Cerebellar cortex (tissue), 1 donor: ENCODE data around the gene PAX9.
A peak's percentile ranks its signal among the peaks of the same experiment; 100 is the strongest.

Experiments
- DNase-seq: peaks from one replicate; pipeline ENCODE4 v3.0.0-alpha.2; 2015; ENCODE audit warnings: low spot score

PAX9 gene

DNA sequence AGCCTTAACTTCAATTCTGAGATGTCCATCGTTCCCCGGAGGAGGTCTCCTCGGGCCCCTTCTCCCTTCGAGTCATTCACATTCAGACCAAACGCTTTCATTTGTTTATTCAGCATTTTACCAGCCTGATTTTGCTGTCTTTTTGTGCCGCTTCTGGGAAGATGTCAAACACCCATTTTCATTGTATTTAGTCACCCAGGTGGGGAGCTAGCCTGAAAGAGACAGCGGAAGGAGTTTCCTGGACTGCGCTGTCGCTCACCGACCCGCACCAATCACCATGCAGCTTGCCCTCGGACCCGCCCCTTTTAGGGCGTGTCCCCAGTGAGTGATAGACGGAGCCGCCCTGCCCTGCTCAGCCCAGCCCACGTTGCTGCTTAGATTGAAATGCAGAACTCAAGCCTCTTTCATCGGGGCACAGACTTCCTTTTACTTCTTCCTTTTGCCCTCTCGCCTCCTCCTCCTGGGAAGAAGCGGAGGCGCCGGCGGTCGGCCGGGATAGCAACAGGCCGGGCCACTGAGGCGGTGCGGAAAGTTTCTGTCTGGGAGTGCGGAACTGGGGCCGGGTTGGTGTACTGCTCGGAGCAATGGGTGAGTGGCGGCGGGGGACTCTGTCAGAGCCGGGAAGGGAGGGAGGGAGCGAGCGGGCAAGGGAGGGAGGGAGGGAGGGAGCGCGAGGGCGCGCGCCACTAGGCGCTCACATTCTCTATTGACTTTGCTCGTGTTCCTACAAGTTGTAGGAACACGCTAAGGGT is at the start of gene PAX9:
Gene PAX9 (plus strand): TSS at position 355 of the 752 bp plus-strand sequence. CDS start 230 bp downstream, at position 585.
- no peak for DNase-seq

DNA sequence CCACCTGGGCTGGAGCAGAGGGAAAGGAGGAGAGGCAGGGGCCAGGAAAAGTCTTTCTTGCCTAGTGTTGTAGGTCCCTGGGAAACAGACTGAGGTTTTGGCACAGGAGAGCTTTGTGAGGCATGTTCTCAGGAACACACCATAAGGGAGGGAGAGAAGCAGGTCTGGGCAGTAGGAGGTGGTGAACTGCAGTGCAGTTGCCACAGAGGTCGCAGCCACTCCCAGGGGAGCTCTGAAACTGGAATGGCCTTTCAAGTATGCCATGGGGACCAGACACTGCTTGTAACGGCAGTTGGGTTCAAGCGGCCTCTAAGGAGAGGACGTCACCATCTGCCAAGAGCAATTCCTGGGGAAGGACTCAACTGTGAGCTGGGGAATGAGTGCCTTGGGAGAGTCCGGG is 43.8 kb upstream of the PAX9 start:
- DNase-seq = no peak

DNA sequence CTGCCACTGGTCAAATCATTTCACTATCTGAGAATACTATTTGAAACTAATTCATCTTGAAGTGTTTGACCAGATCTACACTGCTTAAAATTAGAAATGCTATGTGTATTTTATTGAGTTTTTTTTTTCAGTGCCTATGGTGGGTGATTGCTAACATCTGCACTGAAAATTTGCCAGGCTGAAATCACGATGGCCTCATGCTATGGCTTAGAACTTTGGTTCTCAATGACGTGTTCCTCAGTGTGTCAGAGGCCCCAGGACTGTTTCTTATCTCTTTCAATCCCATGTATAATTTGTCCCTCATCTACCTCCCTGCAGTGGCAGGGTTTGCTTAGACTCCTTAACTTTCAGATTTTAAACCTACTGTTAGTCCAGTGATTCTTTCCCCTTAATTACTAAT is 43.0 kb upstream of the PAX9 start:
- no peak for DNase-seq

DNA sequence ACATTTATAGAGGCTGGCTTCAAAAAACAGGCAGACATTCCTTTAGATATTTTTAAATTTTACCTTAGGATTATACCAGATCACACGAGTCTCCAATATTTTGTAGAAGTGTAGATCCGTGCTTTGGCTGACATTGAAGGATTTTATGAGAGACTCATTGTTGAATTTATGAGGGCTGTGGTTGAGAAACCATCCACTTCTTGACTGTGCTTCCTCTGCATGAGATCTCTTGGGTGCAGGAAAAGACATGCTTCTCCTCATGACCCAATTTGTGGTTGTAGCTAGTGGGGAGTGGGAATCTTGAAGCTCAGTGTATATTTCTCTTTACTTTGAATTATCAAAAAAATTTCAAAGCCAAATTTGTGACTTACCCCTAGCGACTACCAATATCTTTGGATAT is 42.5 kb upstream of the PAX9 start:
- no peak for DNase-seq

DNA sequence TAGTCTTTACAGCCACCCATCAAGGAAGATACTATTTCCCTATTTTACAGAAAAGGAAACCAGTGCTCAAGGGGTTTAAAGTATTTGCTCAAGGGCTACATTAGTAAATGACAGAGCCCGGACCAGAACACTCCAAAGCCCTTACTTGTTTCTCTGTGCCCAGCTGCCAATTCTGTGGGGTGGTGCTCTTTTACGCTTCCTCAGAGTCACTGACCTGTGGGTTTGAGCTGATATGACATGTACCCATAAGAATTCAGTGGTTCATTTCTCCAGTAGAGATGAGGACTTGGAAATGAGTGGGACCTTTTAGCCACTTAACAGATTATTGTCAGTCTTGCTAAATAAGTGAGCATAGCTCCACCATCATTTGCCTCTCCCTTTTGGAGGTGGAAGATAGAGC is 41.8 kb upstream of the PAX9 start:
- no peak for DNase-seq

DNA sequence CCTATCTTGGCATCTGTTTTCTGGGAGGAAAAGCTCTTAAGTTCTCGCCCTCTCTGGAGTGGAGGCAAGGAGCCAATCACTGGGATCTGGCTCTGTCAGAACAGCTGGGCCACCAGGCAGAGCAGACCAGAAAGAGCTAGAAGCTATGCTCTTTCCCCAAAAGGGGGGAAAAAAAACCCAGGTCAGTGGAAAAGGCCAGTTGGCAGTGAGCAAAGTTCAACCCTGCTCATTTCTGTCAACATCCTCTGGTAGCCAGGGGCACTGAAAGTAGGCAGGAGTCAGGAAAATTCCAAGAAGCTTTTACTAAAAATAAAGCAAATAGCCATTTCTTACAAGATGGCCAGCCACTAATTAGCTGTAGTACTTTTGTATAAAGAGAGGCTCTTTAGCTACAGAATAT is 36.6 kb upstream of the PAX9 start:
- DNase-seq = no peak

DNA sequence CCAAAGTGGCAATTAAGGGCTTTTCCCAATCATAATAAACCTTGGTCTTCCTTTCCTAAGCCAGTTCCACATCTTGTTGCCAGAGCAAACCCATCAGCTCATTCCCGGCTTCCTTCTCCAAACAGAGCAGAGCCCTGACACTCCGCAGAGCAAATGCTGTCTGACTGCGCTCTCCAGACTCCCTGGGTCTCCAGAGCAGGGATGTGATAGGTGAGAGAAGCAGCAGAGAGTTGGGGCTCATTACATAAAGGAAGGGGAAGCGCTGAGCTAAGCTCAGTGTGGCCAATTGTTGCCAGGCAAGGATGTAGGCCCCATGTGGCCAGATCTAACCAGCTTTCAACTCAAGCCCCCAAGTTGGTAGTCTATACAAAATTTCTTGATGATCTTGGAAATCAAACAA is 36.2 kb upstream of the PAX9 start:
- DNase-seq = no peak

DNA sequence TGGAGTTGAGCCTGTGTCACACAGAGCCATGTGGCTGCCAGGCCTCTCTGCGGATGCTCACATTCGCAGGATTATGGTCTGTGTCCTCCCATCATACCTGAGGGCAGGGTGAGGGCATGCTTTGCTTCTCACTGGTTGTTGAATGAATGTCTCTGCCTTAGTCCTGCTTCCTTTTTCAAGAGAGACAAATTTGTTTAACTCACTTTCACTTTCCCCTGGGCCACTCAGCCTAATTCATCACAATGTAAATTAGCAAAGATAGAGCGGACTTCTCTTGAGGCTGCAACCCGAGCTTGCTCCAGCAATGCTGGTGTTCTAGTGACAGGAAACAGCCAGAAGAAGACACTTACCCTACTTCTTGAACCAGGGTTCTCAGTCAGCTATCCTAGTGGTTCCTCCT is 35.5 kb upstream of the PAX9 start:
- no peak for DNase-seq

DNA sequence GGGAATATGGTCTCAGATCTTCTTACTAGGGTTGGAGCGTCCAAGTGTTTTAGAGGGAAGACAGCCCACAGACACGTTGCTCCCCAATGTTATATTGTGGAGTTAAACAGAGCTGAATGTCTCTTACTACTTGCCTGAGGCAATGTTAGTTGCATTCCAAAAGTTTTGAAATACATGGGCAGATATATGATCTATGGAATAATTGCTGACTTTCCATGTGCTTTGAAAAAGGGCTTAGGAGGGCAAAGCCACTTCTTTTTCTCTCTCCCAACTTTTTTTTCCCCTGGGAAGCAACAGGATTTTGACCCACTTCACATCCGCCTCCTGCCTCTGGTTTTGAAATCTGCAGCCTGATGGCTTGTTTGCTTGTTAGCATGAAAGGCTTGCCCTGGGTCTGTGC is 33.7 kb upstream of the PAX9 start:
- no peak for DNase-seq

DNA sequence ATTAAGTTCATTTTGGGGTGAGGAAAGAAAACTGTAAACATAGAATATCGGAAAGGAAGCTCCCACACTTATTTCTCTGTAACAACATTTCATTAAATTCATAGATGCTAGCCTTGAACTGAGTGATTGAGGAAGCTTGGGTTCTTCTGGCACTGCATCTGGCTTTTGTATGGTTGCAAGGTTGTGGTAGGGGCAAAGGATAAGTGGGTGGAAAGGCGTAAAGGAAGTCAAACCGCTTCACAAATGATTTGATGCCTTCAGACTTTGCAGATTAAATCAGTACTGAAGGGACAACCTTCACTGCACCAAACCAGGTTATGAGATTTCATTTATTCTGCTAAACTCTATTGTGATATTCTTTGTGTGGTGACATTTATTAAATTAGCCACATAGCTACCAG is 28.1 kb upstream of the PAX9 start:
- DNase-seq = no peak

DNA sequence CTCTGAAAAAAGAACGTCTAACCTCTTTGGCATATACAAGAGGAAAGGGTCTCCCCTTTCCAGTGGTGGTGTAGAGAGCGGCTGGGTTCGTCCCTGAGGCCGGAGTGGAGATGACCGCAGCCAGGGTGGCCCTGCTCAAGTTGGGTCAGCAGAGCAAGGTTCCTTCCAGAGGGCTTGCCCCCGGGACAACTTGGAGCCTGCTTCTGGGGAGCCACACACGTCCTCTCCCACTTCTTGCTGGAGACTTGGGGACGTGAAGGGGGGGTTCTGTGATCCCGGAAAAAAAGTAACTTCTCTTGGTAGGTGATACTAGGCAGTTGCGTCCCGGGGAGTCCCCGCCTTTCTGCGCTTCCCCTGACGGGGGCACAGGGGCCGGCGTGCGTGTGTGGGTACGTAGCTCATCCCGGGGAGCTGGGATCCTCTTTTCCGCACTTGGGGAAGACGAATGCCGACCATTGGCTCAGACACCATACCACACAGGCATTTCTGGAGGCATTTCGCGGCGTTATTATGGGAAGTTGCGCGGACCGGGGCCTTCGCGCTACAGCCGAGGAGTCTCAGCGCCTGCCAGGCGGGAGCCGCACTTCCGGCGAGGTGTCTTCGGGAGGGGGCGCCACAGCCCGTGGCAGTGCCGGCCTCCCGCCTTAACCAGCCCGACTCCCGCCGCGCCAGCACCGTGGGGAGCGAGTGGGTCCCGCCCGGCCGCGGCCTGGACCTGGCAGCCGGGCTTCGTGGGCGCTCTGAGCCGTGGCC is 14.8 kb upstream of the PAX9 start:
- no peak for DNase-seq

DNA sequence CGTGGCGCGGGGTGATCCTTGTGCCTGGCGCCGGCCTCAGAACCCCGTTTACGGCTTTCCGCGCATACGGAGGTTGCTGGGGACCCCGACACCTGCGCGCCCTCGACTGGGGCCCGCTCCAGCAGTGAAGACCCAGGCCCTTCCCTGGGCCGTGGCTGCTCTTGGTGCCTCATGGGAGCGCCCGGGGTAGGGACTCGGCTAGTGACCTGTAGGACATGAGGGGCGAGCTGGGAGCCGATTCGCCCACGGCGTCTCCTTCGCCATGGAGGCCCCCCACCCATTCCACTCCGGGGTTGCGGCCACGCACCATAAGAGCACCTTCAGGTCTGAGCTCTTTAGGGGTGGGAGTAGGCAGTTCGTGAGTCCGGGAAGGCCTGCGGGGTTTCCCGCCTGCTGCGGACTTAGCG is 14.2 kb upstream of the PAX9 start:
- DNase-seq = no peak

DNA sequence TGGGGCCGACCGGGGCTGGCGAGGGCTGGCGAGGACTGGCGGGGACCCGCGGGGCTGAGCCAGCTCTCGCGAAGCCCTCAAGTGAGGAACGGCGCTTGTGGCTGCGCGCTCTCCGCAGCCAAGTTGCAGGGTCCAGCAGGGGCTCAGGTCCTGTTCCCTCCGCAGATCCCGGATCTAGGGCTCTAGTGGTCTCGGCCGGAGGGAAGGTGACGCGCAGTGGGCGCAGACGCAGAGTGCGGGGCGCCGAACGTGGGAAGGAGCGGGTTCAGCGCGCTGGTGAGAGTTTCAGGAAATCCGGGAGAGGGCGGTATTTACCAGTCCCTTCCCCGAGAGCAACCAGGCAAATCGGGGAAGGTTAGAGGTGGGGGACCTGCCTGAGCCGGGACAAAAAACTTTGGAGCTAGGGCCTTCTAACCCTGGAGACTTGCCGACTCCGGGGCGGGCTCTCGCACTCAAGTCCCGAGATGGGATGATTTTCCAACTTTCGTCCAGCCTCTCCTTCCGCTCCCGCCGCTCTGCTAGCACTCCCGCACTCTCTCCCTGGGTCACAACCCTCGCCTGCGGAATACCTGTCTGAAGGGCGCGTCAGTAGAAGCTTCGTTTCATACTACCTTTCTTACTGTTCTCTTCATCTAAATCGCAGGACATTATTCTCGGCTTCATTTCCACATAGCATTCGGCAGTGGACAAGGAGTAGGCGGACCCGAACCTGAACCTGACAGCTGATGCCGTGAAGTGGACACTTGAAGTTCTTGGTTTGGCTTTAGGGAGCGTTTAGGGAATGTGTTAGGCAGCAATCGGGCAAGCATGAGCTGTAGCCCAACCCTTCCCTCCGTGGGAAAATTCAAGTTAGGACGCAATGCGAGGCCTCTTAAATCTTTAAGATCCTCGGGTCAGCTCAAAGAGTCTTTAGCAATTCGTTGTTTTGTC is 13.6 kb upstream of the PAX9 start:
- DNase-seq = peak; percentile 16

DNA sequence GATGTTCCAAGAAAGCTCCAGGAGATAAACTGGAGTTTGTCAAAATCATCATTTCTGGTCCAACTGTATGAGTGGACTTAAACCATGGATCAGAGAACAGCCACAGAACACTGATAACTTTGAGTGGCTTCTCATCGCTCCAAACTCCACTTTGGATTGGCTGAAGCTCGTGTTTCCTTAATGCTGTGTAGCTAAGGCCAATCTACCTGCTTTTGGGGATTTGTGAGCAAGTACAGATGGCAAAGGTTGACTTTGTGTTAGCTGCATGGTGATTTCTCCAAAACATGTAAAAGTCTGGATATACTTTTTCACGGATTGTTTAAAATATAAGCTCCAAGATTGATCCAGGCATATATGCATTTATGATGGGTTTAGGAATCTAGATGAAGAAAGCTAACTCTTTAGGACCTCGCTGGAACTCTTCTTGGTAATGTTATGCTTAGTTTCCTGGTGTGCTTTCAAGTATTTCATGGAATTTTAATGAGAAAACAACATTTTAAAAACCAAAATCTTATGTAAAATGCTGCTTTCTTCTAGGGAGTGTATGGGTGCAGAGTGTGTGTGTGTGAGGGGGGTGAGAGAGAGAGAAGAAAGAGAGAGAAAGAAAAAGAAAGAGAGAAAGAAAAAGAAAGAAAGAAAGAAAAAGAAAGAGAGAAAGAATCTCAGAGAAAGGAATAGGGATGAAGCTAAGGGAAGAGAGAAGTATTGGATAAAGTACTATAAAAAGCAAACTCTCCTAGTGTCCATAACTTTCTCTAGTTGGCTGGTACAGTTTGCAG is 11.6 kb upstream of the PAX9 start:
- DNase-seq = no peak

DNA sequence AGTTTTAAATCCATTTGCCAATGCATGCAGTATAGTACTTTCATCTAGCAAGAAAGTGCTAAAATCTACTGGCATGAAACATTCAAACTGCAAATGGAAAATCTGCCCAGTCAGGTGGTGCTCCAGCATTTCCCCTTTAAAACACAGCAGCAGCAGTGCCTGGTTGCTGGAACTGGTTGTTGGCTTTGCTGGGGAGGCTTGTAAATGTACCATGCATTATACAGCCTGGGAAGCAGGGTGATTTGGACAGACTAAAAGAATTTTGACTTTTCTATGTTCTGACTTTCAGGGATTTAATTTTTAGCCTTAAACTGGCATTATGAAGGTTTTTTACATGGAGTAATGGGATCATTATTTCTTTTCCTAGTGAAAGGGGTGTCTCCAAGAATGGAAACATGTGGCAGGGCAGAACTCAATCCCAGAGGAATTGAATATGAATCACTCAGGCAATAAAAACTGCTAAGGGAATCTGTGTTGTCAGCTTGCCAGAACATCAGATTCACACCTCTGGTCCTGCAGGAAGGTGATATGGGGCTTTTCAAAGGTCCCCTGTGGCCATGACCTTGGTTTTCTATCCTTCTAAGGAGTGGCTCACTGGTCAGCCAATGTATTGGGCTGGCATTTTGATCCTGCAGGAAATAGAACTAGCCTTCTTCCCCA is 9.0 kb upstream of the PAX9 start:
- no peak for DNase-seq

DNA sequence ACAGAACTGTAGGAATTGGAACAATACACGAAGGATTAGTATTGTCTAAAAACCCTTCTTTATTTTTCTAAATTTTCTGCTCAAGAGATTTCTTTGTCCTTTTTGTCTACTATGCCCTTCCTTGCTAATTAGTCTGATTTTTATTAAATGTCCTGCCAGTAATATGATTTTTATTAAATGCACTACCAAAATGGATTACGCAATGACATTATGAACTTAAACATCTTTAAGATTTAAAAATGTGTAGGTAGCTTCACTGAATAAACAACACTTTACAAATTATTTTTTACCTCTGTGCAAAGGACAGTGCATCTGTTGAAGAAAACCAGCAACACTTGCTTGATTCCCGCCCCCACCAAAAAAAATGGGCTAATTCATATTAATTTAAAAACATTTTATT is 8.2 kb upstream of the PAX9 start:
- DNase-seq = no peak

DNA sequence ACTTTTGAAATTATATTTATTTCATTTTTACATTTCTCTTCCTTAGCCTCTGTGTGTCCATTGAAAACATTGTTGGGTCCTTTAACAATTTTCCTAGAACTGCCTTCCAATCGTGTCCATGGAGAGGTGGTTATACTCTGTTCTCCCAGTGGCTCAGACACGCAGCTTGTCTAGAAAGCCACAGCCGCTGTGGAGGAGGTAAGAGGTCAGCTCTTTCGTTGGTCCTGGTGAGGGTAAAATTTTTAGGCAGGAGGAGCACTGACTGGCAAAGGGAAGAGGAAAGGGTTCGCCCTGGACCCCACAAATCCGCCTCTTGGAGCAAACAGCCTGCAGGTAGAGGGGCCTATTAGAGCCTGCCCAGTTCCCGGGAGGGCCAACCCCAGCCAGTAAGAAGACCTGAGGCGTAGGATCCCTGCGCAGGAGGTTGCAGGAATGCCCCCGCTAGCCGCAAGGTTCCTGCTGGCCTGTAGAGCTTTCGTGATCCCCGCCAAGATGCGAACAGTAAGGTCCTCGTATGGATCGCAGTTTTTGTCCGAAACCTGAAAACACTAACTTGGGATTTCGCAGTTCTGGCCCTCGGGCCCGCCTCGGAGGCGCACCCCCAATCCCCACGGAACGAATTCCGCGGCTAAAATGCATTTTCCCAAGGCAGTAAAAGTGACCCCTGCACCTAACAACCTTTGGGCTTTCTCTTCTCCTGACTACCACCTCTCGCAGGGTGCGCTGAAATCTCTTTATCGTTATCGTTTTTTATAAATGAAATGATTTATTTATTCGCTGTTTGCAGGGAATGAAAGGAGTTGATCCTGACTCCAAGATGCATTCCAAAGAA is 7.5 kb upstream of the PAX9 start:
- no peak for DNase-seq

DNA sequence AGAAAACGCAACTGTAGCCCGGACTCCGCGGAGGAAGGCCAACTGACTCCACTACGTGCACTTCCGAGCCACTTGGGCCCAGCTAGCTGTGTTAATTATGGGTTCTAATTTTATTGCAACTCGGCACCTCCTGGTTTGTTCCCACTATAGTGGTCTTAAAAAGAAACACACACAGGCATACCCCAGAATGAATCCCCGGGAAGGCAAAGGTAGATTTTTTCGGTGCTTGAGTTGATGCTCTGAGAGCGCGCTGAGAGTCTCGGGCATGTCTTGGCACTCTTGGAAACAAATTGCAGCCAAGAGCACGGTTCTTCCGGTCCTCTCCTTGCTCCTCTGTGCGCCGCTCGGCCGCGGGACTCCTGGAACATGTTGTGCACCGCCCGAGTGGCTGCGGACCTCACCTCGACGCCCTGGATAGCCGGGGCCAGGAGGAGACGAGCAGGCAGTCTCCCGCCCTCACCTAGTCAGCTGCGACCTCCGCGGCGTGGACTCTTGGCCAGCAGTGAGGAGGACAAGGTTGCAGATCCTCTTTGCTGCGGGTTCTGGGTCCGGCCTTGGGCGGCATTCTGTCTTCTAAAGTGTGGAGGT is 6.8 kb upstream of the PAX9 start:
- DNase-seq = no peak

DNA sequence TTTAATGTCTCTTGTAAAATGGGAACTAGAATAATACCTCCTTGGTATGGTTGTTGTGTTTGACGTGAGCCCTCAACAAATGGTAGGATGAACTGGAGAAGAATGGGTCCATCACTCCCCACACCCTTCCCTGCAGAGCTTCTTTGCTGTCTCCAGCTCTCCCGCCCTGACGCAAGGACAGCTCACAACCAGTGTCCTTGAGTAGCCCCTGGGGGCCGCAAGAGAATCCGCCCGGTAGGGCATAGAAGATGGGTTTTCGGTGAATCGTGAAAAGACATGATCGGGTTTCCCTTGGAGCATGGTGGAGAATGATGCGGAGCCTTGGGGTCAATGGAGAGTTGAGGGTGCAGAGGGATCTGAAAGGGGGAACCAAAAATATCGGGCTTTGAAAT is 6.1 kb upstream of the PAX9 start:
- no peak for DNase-seq
